NCI-H82 treated with DMSO at 0.1 percent for 48 hours (cell line): ENCODE results near the gene TAF4B.
"Not testable (repeated sequence)": the region's sequence is repeated elsewhere in the genome, so short reads cannot be mapped to it uniquely, and the experiment has no call there.

Experiments used
- DNase-seq: peaks from one replicate; lab custom pipeline; 2025; ENCODE audit not compliant: unreplicated experiment; lab: John Stamatoyannopoulos, UW

Gene TAF4B

DNA sequence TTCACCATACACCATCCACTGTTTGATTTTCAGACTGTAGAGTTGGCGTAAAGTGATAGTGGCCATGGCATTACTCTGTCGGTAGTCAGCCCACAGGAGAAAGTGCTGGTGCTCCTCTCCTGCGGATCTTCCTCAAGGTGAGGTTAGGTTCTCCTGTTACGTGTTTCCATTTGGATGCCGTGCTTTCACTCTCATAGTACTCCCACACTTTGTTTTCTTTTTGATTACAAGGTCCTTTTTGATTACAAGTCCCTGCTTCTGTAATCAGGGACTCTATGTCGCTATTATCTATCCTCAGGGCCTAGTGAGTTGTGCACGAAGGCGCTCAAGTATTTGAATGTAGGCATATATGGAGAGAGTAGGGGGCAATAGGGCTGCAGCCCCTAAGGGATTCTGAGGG, 4.3 kb downstream of the TAF4B start:
- no peak for DNase-seq

DNA sequence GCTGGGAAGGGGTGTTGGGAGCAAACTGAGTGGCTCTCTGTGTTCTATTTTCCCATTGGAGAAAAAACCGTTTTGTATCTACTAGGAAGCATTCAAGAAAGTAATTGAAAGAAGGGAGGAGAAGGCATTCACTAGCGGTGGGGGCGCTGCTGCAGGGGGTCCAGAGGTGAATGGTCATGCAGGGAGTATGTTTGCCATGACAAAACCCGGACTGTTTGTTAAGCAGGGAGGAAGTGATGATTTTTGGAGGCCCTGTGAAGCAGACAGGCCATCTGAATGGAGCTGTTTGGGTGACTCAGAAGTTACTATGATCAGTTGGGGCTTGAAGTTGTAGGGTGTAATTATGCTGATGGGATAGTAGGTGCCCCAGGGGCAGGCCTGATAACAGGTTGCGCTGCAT, 7.0 kb downstream of the TAF4B start:
- DNase-seq: no peak

DNA sequence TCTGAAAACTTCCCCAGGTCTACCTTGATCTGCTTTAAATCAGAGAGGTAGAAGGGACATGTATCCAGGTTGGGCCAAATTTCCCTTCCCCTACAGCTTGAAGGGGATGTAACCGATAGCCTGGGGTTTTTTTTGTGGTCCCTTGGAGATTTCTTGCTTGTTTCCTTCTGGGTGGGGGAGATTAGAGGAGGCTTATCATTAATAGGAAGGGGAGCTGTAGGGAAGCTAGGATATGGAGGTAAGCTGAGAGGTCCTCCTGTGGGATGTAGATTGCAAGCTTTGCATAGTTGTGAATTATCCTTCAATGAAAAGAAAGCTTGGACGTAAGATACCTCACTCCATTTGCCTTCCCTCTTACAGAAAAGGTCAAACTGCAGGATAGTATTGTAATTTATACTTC, 11.1 kb downstream of the TAF4B start:
- DNase-seq: not testable (repeated sequence)

DNA sequence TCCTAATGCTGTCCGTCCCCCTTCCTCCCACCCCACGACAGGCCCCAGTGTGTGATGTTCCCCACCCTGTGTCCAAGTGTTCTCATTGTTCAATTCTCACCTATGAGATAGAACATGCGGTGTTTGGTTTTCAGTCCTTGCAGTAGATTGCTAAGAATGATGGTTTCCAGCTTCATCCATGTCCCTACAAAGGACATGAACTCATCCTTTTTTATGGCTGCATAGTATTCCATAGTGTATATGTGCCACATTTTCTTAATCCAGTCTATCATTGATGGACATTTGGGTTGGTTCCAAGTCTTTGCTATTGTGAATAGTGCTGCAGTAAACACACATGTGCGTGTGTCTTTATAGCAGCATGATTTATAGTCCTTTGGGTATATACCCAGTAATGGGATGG, 12.5 kb downstream of the TAF4B start:
- not testable (repeated sequence) for DNase-seq

DNA sequence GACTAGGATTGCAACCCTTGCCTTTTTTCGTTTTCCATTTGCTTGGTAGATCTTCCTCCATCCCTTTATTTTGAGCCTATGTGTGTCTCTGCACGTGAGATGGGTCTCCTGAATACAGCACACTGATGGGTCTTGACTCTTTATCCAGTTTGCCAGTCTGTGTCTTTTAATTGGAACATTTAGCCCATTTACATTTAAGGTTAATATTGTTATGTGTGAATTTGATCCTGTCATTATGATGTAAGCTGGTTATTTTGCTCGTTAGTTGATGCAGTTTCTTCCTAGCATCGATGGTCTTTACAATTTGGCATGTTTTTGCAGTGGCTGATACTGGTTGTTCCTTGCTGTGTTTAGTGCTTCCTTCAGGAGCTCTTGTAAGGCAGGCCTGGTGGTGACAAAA, 16.1 kb downstream of the TAF4B start:
- DNase-seq: not testable (repeated sequence)

DNA sequence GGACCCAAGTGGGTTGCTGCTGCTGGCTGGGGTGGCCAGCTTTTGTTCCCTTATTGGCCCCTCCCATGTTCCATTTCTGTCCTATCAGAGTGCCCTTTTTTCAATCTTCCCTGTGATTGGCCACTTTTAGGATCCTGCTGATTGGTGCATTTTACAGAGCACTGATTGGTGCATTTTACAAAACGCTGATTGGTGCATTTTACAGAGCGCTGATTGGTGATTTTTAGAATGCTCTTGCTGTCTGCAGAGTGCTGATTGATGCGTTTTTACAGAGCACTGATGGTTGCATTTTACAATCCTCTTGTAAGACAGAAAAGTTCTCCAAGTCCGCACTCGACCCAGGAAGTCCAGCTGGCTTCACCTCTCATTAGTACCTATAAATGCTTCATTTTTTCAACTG, 19.2 kb downstream of the TAF4B start:
- DNase-seq: not testable (repeated sequence)

DNA sequence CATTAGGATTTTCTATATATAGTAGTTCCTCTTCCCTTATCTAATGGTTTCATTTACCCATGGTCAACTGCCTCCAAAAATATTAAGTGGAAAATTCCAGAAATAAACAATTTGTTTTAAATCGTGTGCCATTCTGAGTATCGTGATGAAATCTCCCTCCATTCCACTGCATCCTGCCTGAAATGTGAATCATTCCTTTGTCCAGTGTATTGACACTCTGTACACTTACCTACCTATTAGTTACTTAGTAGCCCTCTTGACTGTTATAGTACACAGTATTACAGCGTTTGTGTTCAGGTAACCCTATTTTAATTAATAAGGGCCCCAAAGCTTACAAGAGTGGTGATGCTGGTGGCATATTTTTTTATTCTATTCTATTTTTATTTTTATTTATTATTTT, 26.2 kb downstream of the TAF4B start:
- no peak for DNase-seq

DNA sequence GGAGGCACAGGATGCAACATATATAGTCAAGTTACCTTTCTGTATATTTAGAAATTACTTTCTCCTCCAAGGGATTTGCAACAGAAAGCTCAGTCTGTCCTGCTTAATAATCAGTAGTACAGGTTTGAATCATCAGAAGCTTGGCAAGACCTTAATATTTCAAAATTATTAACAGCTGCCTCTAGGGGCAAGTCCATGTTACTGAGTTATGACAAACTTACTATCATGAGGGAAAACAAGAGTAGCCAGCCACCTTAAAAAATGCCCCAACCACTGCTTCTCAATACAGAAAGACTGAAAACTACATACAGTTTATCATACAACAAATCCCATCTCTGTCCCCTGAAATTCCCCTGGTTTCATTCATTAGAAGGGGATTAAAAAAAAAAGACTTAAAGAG, 28.6 kb downstream of the TAF4B start:
- not testable (repeated sequence) for DNase-seq

DNA sequence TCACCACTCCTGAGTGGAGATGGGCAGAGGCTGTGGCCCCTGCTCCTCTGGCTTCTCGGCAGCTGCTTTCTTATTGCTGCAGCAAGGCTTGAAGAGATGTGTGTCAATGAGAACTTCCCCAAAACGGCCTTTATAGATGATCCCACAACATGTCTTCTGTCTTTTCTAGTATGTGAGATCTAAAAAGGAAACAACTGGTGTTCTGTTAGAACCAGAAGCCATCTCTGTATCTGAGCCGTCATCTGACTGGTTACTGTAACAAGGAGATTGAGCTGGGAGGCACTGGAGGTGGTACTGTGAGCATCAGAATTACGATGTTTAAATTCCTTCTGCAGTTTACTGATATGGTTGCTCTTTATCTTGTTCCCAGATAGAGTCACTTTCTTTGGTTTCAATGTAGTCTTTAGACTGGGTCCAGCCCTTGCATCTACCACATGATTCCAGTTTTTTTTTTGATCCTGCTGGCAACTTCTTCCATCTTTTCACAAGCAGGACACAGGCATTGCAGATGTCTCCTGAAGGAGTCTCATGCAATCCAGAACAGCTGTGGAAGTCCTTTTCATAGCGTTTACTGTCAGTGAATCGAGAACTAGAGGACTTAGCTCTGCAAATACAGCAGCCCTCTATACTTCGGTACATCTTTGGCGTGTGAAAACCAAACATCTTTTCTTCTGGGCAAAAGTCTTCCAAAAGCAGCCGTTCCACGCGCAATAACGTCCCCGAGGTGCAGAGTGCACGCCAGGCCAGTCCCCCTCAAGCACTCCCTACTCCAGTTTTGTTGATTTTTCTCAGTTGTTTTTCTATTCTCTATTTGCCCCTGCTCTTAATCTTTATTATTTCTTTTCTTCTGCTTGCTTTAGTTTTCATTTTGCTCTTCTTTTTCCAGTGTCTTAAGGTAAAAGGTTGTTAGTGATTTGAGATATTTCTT, 29.7 kb downstream of the TAF4B start:
- no peak for DNase-seq

DNA sequence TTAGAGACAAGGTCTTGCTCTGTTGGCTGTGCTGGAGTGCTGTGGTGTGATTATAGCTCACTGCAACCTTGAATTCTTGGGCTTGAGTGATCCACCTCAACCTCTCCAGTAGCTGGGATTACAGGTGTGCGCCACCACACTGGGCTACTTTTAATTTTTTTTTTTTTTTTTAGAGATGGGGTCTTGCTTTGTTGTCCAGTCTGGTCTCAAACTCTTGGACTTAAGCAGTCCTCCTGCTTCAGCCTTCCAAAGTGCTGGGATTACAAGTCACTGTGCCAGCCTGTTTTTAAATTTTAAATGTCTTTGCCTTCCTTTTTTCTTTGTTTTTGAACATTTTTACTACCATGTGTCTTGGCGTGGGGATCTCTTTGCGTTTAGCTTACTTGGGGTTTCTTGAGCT, 32.5 kb downstream of the TAF4B start:
- DNase-seq: no peak

DNA sequence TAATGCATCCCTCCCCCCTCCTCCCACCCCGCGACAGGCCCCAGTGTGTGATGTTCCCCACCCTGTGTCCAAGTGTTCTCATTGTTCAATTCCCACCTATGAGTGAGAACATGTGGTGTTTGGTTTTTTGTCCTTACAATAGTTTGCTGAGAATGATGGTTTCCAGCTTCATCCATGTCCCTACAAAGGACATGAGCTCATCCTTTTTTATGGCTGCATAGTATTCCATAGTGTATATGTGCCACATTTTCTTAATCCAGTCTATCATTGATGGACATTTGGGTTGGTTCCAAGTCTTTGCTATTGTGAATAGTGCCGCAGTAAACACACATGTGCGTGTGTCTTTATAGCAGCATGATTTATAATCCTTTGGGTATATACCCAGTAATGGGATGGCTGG, 33.2 kb downstream of the TAF4B start:
- DNase-seq: not testable (repeated sequence)

DNA sequence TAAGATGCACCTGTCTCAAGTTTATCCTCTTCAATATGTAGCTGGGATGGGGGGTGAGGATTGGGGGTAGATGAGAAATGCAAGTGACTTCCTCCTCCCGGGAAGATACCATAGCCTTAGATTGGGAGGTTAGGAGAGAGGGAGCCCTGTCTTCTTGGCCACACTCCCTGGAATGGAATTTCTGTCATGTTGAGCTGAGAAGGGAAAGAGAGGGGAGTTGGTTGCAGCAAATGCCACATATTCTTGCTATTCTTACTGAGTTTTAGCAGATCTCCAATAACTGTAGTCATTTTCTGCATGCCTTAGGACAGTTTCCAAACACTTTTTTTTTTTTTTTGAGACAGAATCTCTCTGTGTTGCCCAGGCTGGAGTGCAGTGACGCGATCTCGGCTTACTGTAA, 35.9 kb downstream of the TAF4B start:
- DNase-seq: no peak

DNA sequence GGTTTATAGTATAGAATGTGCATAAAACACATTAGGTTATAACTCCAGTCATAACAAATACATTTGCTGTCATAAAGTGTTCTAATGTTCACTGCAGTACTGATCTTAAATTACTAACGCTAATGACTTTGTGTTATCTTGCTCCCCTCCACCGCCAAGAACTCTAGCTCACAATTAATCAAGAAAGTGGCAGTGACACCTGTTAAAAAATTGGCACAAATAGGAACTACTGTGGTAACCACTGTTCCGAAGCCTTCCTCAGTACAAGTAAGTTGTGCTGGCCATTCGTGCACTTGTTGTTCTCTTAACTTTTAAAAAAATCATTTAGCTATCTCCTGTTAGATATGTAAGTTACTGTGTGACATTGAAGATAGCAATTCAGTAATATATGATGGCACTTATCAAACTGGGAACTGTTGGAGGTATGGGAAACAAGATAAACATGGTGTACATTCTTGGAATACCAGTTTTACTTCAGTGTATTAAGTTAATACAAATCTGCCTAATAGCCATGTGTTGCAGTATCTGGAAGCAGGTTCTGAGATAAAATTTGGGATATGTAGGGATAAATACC, 41.2 kb downstream of the TAF4B start:
- DNase-seq: no peak

DNA sequence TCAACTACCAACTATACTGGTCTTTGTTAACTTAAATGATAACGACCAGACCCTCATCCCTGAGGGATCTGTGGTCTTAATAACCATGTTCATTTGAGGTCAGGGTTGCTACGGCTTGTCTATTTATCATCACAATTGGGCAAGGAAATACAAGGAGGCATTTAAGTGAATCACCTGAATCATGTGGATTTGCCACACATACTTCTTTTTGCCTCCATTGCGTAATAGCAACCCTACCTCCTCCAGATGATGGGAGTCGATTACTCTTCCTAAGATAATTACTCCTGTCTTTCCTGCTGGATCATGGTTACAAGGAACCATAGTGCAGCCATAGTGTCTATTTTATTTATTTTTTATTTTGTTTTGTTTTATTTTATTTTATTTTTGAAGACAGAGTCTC, 42.2 kb downstream of the TAF4B start:
- no peak for DNase-seq

DNA sequence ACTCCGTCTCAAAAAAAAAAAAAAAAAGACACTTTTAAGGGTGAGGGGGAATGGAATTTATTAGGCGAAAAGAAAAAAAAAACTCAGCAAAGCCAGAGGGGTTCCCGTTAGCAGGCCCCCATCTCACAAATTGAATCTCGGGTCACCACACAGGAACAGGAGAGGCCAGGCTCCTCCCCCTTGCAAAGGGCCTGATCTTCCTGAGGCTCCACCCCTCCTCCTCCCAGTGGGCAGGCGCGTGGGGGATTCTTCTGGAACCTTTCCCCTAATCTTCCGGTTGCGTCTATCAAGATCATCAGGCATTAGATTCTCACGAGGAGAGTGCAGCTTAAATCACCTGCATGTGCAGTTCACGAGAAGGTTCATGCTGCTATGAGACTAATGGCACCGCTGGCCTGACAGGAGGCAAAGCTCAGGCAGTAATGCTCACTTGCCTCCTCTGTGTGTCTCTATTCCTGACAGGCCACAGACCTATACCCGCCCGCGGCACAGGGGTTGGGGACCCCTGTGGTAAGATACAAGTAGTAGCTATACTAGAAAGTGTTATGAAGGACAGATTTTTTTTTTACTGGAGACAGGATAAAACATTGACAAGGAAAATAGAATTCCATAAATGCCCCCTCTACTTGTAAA, 45.8 kb downstream of the TAF4B start:
- no peak for DNase-seq

DNA sequence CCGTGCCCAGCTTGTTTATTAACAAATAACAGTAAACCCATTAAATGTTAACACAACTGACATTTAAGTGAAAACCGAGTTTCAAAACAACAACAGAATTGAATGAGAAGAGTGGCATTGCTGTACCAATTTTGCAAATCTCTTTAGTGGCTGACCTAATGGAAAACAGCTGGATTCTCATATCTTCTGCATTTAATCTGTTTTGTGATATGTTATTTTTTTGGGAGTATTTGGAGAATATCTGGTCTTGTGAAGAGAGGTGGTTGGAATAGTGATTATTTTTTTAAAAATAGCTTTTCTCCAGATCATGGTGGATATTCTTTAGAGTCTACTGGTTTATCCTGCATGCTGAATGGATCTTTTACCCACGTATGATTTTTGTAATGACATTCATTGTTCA, 51.1 kb downstream of the TAF4B start:
- no peak for DNase-seq

DNA sequence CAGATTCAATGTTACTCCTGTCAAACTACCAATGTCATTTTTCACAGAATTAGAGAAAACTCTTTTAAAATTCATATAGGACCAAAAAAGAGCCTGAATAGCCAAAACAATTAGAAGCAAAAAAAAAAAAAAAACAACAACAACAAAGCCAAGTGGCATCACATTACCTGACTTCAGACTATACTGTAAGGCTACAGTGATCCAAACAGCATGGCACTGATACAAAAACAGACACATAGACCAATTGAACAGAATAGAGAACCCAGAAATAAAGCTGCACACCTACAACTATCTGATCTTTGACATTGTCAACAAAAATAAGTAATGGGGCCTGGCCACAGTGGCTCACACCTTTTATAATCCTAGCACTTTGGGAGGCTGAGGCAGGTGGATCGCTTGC, 53.2 kb downstream of the TAF4B start:
- no peak for DNase-seq

DNA sequence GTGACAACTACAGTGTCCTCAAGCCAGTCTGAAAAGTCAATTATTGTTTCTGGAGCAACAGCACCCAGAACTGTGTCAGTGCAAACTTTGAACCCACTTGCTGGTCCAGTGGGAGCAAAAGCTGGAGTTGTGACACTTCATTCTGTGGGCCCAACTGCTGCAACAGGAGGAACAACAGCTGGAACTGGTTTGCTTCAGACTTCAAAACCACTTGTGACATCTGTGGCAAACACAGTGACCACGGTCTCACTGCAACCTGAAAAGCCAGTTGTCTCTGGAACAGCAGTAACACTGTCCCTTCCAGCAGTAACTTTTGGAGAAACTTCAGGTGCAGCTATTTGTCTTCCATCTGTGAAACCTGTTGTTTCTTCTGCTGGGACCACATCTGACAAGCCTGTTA, 59.8 kb downstream of the TAF4B start:
- no peak for DNase-seq

DNA sequence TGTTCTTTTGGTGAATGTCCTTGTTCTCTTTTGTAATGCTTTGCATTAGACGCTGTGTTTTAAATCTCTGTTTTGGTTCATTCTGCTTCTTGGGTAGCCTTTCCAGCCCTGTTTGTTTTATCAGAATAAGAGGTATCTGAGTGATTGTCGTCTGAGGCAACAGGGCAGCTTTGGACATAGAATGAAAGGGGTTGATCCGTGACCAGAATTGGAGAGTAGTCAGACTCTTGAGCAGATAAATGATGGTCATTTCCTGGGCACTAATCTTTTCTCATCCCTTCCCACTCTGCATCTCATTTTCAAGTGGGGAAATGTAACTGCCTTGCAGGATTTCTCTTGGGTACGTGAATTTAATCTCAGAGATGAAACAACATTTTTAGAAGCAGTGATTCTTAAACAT, 61.4 kb downstream of the TAF4B start:
- no peak for DNase-seq

DNA sequence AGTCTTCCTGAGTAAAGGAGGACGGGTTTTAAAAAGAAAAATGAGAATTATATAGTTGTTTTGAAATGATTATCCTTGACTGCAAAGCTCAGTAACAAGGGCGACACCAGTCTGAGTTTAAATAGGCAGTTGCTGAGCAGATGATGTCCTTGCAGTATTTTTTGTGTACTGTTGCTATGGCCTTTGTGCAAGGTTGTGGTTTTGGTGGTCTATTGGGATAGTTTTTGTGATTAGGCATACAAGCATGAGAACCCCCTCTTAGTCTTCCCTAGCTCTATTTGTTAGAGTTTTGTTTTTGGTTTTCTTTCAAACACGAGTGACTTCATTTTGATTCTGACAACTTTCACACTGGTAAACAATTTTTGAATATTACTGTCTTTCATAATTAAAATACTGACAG, 64.1 kb downstream of the TAF4B start:
- DNase-seq: no peak

DNA sequence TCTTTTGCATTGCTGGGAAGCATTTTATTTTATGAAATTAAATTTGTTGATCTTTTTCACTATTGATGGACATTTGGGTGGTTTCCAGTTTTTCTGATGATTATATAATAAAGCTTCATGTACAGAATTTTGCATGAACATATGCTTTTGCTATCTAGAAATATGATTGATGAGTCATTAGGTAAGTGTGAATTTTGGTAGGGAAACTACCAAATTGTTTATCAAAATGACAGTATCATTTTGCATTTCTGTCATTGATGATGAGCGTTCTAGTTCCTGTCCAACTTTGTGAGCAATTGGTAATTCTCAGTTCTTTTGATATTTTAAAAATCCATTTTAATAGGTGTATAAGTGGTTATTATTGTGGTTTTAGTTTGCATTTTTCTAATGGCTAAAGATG, 67.7 kb downstream of the TAF4B start:
- no peak for DNase-seq

DNA sequence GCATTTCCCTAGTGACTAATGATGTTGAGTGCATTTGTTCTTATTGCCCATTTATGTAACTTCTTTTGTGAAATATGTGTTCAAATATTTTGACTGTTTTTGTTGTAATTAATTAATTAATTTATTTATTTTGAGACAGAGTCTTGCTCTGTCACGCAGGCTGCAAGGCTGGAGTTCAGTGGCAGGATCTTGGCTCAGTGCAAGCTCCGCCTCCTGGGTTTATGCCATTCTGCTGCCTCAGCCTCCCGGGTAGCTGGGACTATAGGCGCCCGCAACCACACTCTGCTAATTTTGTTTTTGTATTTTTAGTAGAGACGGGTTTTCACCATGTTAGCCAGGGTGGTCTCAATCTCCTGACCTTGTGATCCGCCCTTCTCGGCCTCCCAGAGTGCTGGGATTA, 71.9 kb downstream of the TAF4B start:
- no peak for DNase-seq
